HepG2 (cell line): ENCODE measurements around the gene ADI1. TPM values are rescaled to one million over a fixed set of nuclear protein-coding genes. Genes with fewer than 3 reads are reported as not detected.

Source experiments
- ATAC-seq: fragments of 200-7000 bp; cut with Tn5 transposase; 3 replicates; pipeline ENCODE4 v1.9.1; 2020; ENCODE audit warnings: mild to moderate bottlenecking, moderate library complexity
- BruUV-seq: library from RNA; stranded (reverse); fragments of 400-500 nt; replicated peaks from 2 replicates; lab custom pipeline; 2021; lab: Mats Ljungman, UMichigan
- CTCF ChIA-PET: fragments of 300-600 bp; formaldehyde crosslinking; extraction: SDS; loops from one replicate; lab custom pipeline; 2021; ENCODE audit warnings: low total read pairs, inconsistent platforms, low intra/inter-chr PET ratio; lab: Yijun Ruan, JAX
- POLR2A ChIA-PET: fragments of 350-600 bp; sonication (Branson Sonifier 250); formaldehyde crosslinking; loops from one replicate; lab custom pipeline; 2020; ENCODE audit warnings: antibody characterized with exemption, inconsistent platforms; lab: Yijun Ruan, JAX
- DNase-seq: peaks from one replicate; pipeline ENCODE4 v3.0.0-alpha.2; 2015; ENCODE audit warnings: low spot score
- FAIRE-seq: peaks from 3 replicates; lab custom pipeline; 2011; peaks lifted over from hg19 to GRCh38; lab: Jason Lieb, UNC
- H2AFZ ChIP-seq: one replicate; pipeline ENCODE4 v1.6.1; 2011; ENCODE audit warnings: low read length, inconsistent platforms
- H3K27ac ChIP-seq: fragments of 300-600 bp; 3 replicates; pipeline ENCODE4 v1.8.0; 2011; ENCODE audit warnings: mixed run types, mild to moderate bottlenecking, mixed read lengths, low read length, inconsistent platforms; ENCODE audit not compliant: insufficient read depth; ENCODE audit errors: extremely low read length
- H3K27me3 ChIP-seq, 2 experiments: fragments of 200-600 bp in 1 of 2; 2 replicates in 1 of 2; 3 replicates in 1 of 2; pipeline versions ENCODE4 v1.6.0 to v1.8.0; 2011; ENCODE audit warnings: low read length in 2 of 2, mild to moderate bottlenecking in 2 of 2, moderate library complexity in 2 of 2, inconsistent platforms in 1 of 2; ENCODE audit not compliant: insufficient read depth in 2 of 2, control insufficient read depth in 1 of 2
- H3K36me3 ChIP-seq, 2 experiments: fragments of 200-600 bp in 1 of 2; replicated peaks in 1 of 2; 2 replicates in 1 of 2; 3 replicates in 1 of 2; pipeline versions ENCODE4 v1.5.1 to v1.8.0; 2011; ENCODE audit warnings: low read length in 2 of 2, inconsistent platforms in 1 of 2; ENCODE audit not compliant: insufficient read depth in 2 of 2, control insufficient read depth in 1 of 2
- H3K4me1 ChIP-seq: 2 replicates; pipeline ENCODE4 v1.5.1; 2012; ENCODE audit warnings: low read length, inconsistent platforms; ENCODE audit not compliant: insufficient read depth
- H3K4me2 ChIP-seq: 2 replicates; pipeline ENCODE4 v1.6.0; 2011; ENCODE audit warnings: low read depth, low read length, inconsistent platforms
- H3K4me3 ChIP-seq, 3 experiments: fragments of 200-600 bp in 1 of 3; sonication (generic), shearing (Covaris generic) in 1 of 3; replicated peaks in 1 of 3; 2 replicates each; pipeline ENCODE4 v1.5.1; 2011 to 2016; ENCODE audit warnings: low read length in 3 of 3, inconsistent platforms in 2 of 3, low read depth in 2 of 3, mild to moderate bottlenecking in 2 of 3, control low read depth in 1 of 3, mixed read lengths in 1 of 3; ENCODE audit not compliant: insufficient read depth in 1 of 3
- H3K79me2 ChIP-seq: one replicate; pipeline ENCODE4 v1.6.1; 2011; ENCODE audit warnings: low read length, inconsistent platforms; ENCODE audit not compliant: insufficient read depth
- H3K9ac ChIP-seq: 2 replicates; pipeline ENCODE4 v1.6.0; 2011; ENCODE audit warnings: mild to moderate bottlenecking, low read depth, low read length, inconsistent platforms; ENCODE audit not compliant: insufficient read depth
- H3K9me3 ChIP-seq: 2 replicates; pipeline ENCODE4 v1.5.1; 2012; ENCODE audit warnings: mild to moderate bottlenecking, low read length
- H4K20me1 ChIP-seq: 2 replicates; pipeline ENCODE4 v1.6.0; 2011; ENCODE audit warnings: inconsistent platforms, mild to moderate bottlenecking, low read length, moderate library complexity; ENCODE audit not compliant: insufficient read depth
- BRD4 ChIP-seq: sonication (generic); formaldehyde crosslinking; IDR thresholded peaks from 2 replicates; pipeline ENCODE4 v1.4.0; 2020; ENCODE audit warnings: missing genetic modification reagents
- BRF2 ChIP-seq: sonication (generic); formaldehyde crosslinking; IDR thresholded peaks from 2 replicates; pipeline ENCODE4 v1.8.1; 2022; ENCODE audit warnings: mild to moderate bottlenecking, missing genetic modification reagents
- DBP ChIP-seq: sonication (generic); formaldehyde crosslinking; IDR thresholded peaks from 2 replicates; pipeline ENCODE4 v1.4.0; 2020; ENCODE audit warnings: missing genetic modification reagents; ENCODE audit errors: not compliant biosample characterization
- HINFP ChIP-seq: sonication (generic); formaldehyde crosslinking; IDR thresholded peaks from 2 replicates; pipeline ENCODE4 v1.4.0; 2020; ENCODE audit warnings: low read depth, mild to moderate bottlenecking, missing genetic modification reagents
- HMGXB3 ChIP-seq: sonication (generic); formaldehyde crosslinking; IDR thresholded peaks from 2 replicates; pipeline ENCODE4 v1.4.0; 2020; ENCODE audit warnings: missing genetic modification reagents, borderline replicate concordance
- MZF1 ChIP-seq: sonication (generic); formaldehyde crosslinking; IDR thresholded peaks from 2 replicates; pipeline ENCODE4 v1.8.1; 2023; ENCODE audit warnings: mild to moderate bottlenecking, missing genetic modification reagents, borderline replicate concordance
- ZGPAT ChIP-seq: IDR thresholded peaks from 2 replicates; pipeline ENCODE4 v1.6.1; 2016; ENCODE audit warnings: mild to moderate bottlenecking
- ZNF737 ChIP-seq: sonication (generic); formaldehyde crosslinking; IDR thresholded peaks from 2 replicates; pipeline ENCODE4 v1.5.0; 2020; ENCODE audit warnings: missing genetic modification reagents, mild to moderate bottlenecking, borderline replicate concordance
- ZNF83 ChIP-seq: sonication (generic); formaldehyde crosslinking; IDR thresholded peaks from 2 replicates; pipeline ENCODE4 v1.4.0; 2020; ENCODE audit warnings: missing genetic modification reagents, mild to moderate bottlenecking, borderline replicate concordance
- ZNF879 ChIP-seq: sonication (generic); formaldehyde crosslinking; IDR thresholded peaks from 2 replicates; pipeline ENCODE4 v1.8.1; 2023; ENCODE audit warnings: missing genetic modification reagents
- WGBS: methylation state at CpG from one replicate; pipeline ENCODE4 v1.1.6; 2017; ENCODE audit warnings: low lambda C conversion rate; 5-methylcytosine and 5-hydroxymethylcytosine counted together
- in situ Hi-C: cut with HindIII; loops from 2 replicates; pipeline ENCODE4 v1.10.0; 2017; ENCODE audit warnings: low pct_unique_long_range_greater_than_20kb; ENCODE audit not compliant: extremely low pct_ligation_motif_present
- intact Hi-C: fragments of 100-400 bp; cut with micrococcal nuclease; formaldehyde crosslinking; loops from one replicate; pipeline ENCODE4 v1.10.0; 2022; ENCODE audit not compliant: unreplicated experiment
- polyA plus RNA-seq, 8 experiments: library from polyadenylated mRNA; depleted of rRNA in 3 of 8; stranded (reverse) in 7 of 8; unstranded in 1 of 8; fragments of >200 nt; fragmentation: Illumina TruSeq in 4 of 8; extraction: Trizol in 4 of 8; gene quantifications; 2 replicates each; pipeline versions ENCODE4 v1.2.1 to v1.2.3, GENCODE V29; 2011 to 2016; ENCODE audit warnings: low read depth in 4 of 8, missing spikeins in 1 of 8, mixed read lengths in 1 of 8; ENCODE audit not compliant: insufficient read depth in 1 of 8
- total RNA-seq, 5 experiments: library from RNA; depleted of rRNA; stranded (reverse); fragments of >200 nt; fragmentation: Illumina TruSeq; extraction: Trizol; gene quantifications; 2 replicates each; pipeline ENCODE4 v1.2.3, GENCODE V29; 2016; ENCODE audit warnings: low read depth in 1 of 5

Gene ADI1
- total and polyA plus RNA-seq, 2 of the 13 experiments (the other 11 are each of a cell fraction or from before 2014, with no cell fraction given) = 28.7 to 123 TPM

- no peak for FAIRE-seq
- CTCF ChIA-PET = no interaction called here
- no peak overlapping the region for H3K9ac ChIP-seq
Measured at GRCh38 chr2:3449086-3449485, 70.2 kb downstream of the ADI1 start.

More at GRCh38 chr2:3449086-3449485, 70.2 kb downstream of the ADI1 start:
- in situ Hi-C loops (no loop called here), intact Hi-C loops (no loop called here)
- BruUV-seq = no TSS peak
- no peaks in the 10 kb centered on the region for H3K27me3 ChIP-seq
- POLR2A ChIA-PET = no interaction called here
- WGBS = 92% methylated on average over 13 of the region's 13 CpGs
- no peak for ATAC-seq
- H3K79me2 ChIP-seq = no peaks in the 10 kb centered on the region
- no peak overlapping the region for H3K27ac ChIP-seq
- H3K4me1 ChIP-seq = peaks cover 8% of the 10 kb centered on the region; the same call in 1 of the 2 replicates
- no peak overlapping the region for H3K4me3 ChIP-seq
- no peak overlapping the region for H3K4me2 ChIP-seq
- peaks cover 24 to 64% of the 10 kb centered on the region in 2 experiments for H3K36me3 ChIP-seq
- DNase-seq = no peak
- H3K9me3 ChIP-seq = no peaks in the 10 kb centered on the region
- TF ChIP-seq HINFP (CRISPR knock-in tag) (no peak), ZNF737 (CRISPR knock-in tag) (no peak), DBP (CRISPR knock-in tag) (no peak), ZGPAT (CRISPR knock-in tag) (no peak), MZF1 (no peak), BRD4 (no peak), ZNF83 (CRISPR knock-in tag) (no peak), ZNF879 (no peak), HMGXB3 (CRISPR knock-in tag) (no peak), BRF2 (no peak)
- H4K20me1 ChIP-seq = no peaks in the 10 kb centered on the region
- no peak overlapping the region for H2AFZ ChIP-seq
